ENCODE measurements around the gene PSD2. TPM values are rescaled to one million over a fixed set of nuclear protein-coding genes. Genes with fewer than 3 reads are reported as not detected.

The PSD2 gene
- total RNA-seq, 6 experiments from 2014 or later, result 0.04 to 0.07 (median 0.07) TPM; not detected in 3

GRCh38 chr5:139814704-139815280 is 19.2 kb downstream of the PSD2 start:
- intact Hi-C loops (cut with DNase I), result no loop called here
- no peak for ATAC-seq
- Histone ChIP-seq H3K4me1 (no peaks in the 10 kb centered on the region), H3K9me3 (no peaks in the 10 kb centered on the region), H3K27ac (no peak overlapping the region), H3K27me3 (no peaks in the 10 kb centered on the region), H3K36me3 (no peaks in the 10 kb centered on the region), H3K4me3 (no peak overlapping the region)
- no peak for DNase-seq
- no peak for TF ChIP-seq POLR2A (IDR thresholded peaks at IDR 0.05)
- 86% methylated on average over 5 of the region's 11 CpGs for WGBS (ENCODE audit: insufficient coverage, low coverage, low lambda C conversion rate, missing lambda C conversion rate)

GRCh38 chr5:139816566-139816965 is 21.0 kb downstream of the PSD2 start:
- TF ChIP-seq POLR2A (IDR thresholded peaks at IDR 0.05), result no peak
- TF ChIP-seq CTCF (IDR thresholded peaks at IDR 0.05), result no peak
- Histone ChIP-seq H3K4me3 (no peak overlapping the region), H3K36me3 (no peaks in the 10 kb centered on the region), H3K27me3 (no peaks in the 10 kb centered on the region), H3K9me3 (no peaks in the 10 kb centered on the region), H3K4me1 (no peaks in the 10 kb centered on the region), H3K27ac (no peak overlapping the region)
- intact Hi-C loops (cut with DNase I), result no loop called here
- DNase-seq (no peak), ATAC-seq (no peak)
- WGBS (ENCODE audit: insufficient coverage, low coverage, low lambda C conversion rate, missing lambda C conversion rate), result 86% methylated on average over 11 of the region's 12 CpGs

- no peaks in the 10 kb centered on the region for H3K27me3 ChIP-seq
- WGBS (ENCODE audit: insufficient coverage, low coverage, low lambda C conversion rate, missing lambda C conversion rate), result 100% methylated on average over 2 of the region's 8 CpGs
- DNase-seq, result no peak
- no peak overlapping the region for H3K4me3 ChIP-seq
- H3K27ac ChIP-seq, result no peak overlapping the region
- no peaks in the 10 kb centered on the region for H3K9me3 ChIP-seq
- TF ChIP-seq CTCF (IDR thresholded peaks at IDR 0.05) (no peak), POLR2A (IDR thresholded peaks at IDR 0.05) (no peak)
- ATAC-seq, result no peak
- no peaks in the 10 kb centered on the region for H3K4me1 ChIP-seq
- no peaks in the 10 kb centered on the region for H3K36me3 ChIP-seq
- intact Hi-C loops (cut with DNase I), result no loop called here
Measured at GRCh38 chr5:139817362-139817761, 21.8 kb downstream of the PSD2 start.

DNA sequence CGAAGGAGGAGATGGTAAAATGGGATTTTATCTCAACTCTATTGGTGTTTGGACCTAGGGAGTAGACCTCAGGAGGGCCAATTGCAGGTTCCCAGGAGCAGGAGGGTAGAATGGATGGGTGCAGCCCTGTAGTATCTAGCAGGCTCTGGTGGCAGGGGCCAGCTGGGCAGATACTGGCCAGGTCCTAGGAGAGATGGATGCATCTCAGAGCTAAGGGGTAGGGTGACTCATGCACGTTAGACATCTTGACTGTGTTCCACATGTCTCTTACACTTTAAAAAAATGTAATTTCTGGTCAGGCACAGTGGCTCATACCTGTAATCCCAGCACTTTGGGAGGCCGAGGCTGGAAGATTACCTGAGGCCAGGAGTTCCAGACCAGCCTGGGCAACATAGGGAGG is 22.4 kb downstream of the PSD2 start:
- Histone ChIP-seq H3K27ac (no peak overlapping the region), H3K9me3 (no peaks in the 10 kb centered on the region), H3K4me3 (no peak overlapping the region), H3K27me3 (no peaks in the 10 kb centered on the region), H3K36me3 (no peaks in the 10 kb centered on the region), H3K4me1 (no peaks in the 10 kb centered on the region)
- intact Hi-C loops (cut with DNase I), result no loop called here
- DNase-seq, result no peak
- TF ChIP-seq CTCF (IDR thresholded peaks at IDR 0.05) (no peak), POLR2A (IDR thresholded peaks at IDR 0.05) (no peak)
- 62% methylated on average over 3 of the region's 3 CpGs for WGBS (ENCODE audit: insufficient coverage, low coverage, low lambda C conversion rate, missing lambda C conversion rate)
- no peak for ATAC-seq

GRCh38 chr5:139820130-139820529 is 24.5 kb downstream of the PSD2 start:
- H3K27me3 ChIP-seq, result no peaks in the 10 kb centered on the region
- TF ChIP-seq CTCF (IDR thresholded peaks at IDR 0.05) (no peak), POLR2A (IDR thresholded peaks at IDR 0.05) (no peak)
- no peaks in the 10 kb centered on the region for H3K9me3 ChIP-seq
- 57% methylated on average over 5 of the region's 7 CpGs for WGBS (ENCODE audit: insufficient coverage, low coverage, low lambda C conversion rate, missing lambda C conversion rate)
- intact Hi-C loops (cut with DNase I), result no loop called here
- no peaks in the 10 kb centered on the region for H3K36me3 ChIP-seq
- no peak for DNase-seq
- no peak overlapping the region for H3K27ac ChIP-seq
- H3K4me1 ChIP-seq, result no peaks in the 10 kb centered on the region
- no peak for ATAC-seq
- no peak overlapping the region for H3K4me3 ChIP-seq

Measured in right lobe of liver (tissue), 6 donors.